HCT116 (cell line): ENCODE results near the gene OAS2. TPM values are rescaled to one million over a fixed set of nuclear protein-coding genes. Genes with fewer than 3 reads are reported as not detected.

Experiments used
- ATAC-seq: fragments of 200-7000 bp; cut with Tn5 transposase; 2 replicates; pipeline ENCODE4 v1.9.1; 2020; ENCODE audit warnings: mild to moderate bottlenecking, moderate library complexity
- BruUV-seq: library from RNA; stranded (reverse); fragments of 400-500 nt; replicated peaks from 2 replicates; lab custom pipeline; 2021; lab: Mats Ljungman, UMichigan
- CTCF ChIA-PET: fragments of 300-600 bp; sonication (Branson Sonifier 250); formaldehyde crosslinking; loops from one replicate; lab custom pipeline; 2021; ENCODE audit warnings: antibody characterized with exemption; lab: Charles Lee
- POLR2A ChIA-PET: fragments of 300-600, 350-600 bp; sonication (Branson Sonifier 250); formaldehyde crosslinking; loops from one replicate; lab custom pipeline; 2021; ENCODE audit warnings: antibody characterized with exemption; lab: Charles Lee
- RAD21 ChIA-PET, 2 experiments: fragments of 300-600 bp; sonication (Branson Sonifier 250); formaldehyde crosslinking; loops; one replicate each; lab custom pipeline; 2023; ENCODE audit warnings: low total read pairs in 2 of 2; ENCODE audit not compliant: uncharacterized antibody in 2 of 2, unreplicated experiment in 2 of 2, low non-redundant PET in 1 of 2; lab: Charles Lee
- DNase-seq: peaks from one replicate; pipeline ENCODE4 v3.0.0-alpha.2; 2010; ENCODE audit warnings: low read depth, low spot score
- H2AFZ ChIP-seq: fragments of 200-600 bp; shearing (Covaris generic), sonication (generic); 2 replicates; pipeline ENCODE4 v1.6.1; 2017; ENCODE audit warnings: low read depth, mixed run types, mixed read lengths, antibody characterized with exemption, low read length; ENCODE audit not compliant: poor library complexity, severe bottlenecking
- H3K27ac ChIP-seq: 2 replicates; pipeline ENCODE4 v1.5.1; 2012; ENCODE audit warnings: low read depth, low read length
- H3K27me3 ChIP-seq: fragments of 200-600 bp; sonication (generic); 2 replicates; pipeline ENCODE4 v1.6.1; 2016; ENCODE audit warnings: mixed run types, low read length, mixed read lengths; ENCODE audit not compliant: insufficient read depth
- H3K36me3 ChIP-seq, 2 experiments: fragments of 200-500 bp in 1 of 2; fragments of 200-600 bp in 1 of 2; sonication (Bioruptor generic) in 1 of 2; sonication (generic) in 1 of 2; 2 replicates each; pipeline versions ENCODE4 v1.5.1 to v1.6.1; 2014 to 2016; ENCODE audit warnings: low read length in 2 of 2, inconsistent platforms in 1 of 2, mixed read lengths in 1 of 2, mixed run types in 1 of 2; ENCODE audit not compliant: insufficient read depth in 2 of 2, control insufficient read depth in 1 of 2
- H3K4me1 ChIP-seq, 2 experiments: fragments of 200-600 bp in 1 of 2; sonication (generic) in 1 of 2; 2 replicates each; pipeline versions ENCODE4 v1.5.1 to v1.6.1; 2012 to 2017; ENCODE audit warnings: low read length in 2 of 2, inconsistent platforms in 1 of 2, mild to moderate bottlenecking in 1 of 2, mixed read lengths in 1 of 2, mixed run types in 1 of 2, moderate library complexity in 1 of 2; ENCODE audit not compliant: insufficient read depth in 2 of 2, control insufficient read depth in 1 of 2
- H3K4me2 ChIP-seq: fragments of 200-600 bp; sonication (generic); 2 replicates; pipeline ENCODE4 v1.6.1; 2017; ENCODE audit warnings: mixed run types, low read length, mixed read lengths
- H3K4me3 ChIP-seq, 2 experiments: fragments of 200-600 bp in 1 of 2; sonication (generic) in 1 of 2; replicated peaks in 1 of 2; 2 replicates each; pipeline ENCODE4 v1.5.1; 2011 to 2016; ENCODE audit warnings: low read length in 2 of 2, control low read depth in 1 of 2, low read depth in 1 of 2, mild to moderate bottlenecking in 1 of 2, mixed read lengths in 1 of 2, mixed run types in 1 of 2
- H3K79me2 ChIP-seq: fragments of 200-600 bp; sonication (generic); 2 replicates; pipeline ENCODE4 v1.6.1; 2017; ENCODE audit warnings: mild to moderate bottlenecking, mixed run types, low read length, moderate library complexity, mixed read lengths; ENCODE audit not compliant: insufficient read depth
- H3K9ac ChIP-seq: fragments of 200-600 bp; sonication (generic); 2 replicates; pipeline ENCODE4 v1.6.1; 2016; ENCODE audit warnings: low read length, mixed read lengths
- H3K9me2 ChIP-seq: fragments of 200-600 bp; sonication (generic), shearing (Covaris generic); 2 replicates; pipeline ENCODE4 v1.6.1; 2017; ENCODE audit warnings: mixed run types, mild to moderate bottlenecking, moderate library complexity; ENCODE audit not compliant: insufficient read depth
- H3K9me3 ChIP-seq, 2 experiments: fragments of 200-500 bp in 1 of 2; fragments of 200-600 bp in 1 of 2; sonication (Bioruptor generic) in 1 of 2; sonication (generic) in 1 of 2; 2 replicates each; pipeline ENCODE4 v1.6.1; 2014 to 2017; ENCODE audit warnings: low read length in 2 of 2, mixed read lengths in 2 of 2, inconsistent platforms in 1 of 2, low read depth in 1 of 2, mild to moderate bottlenecking in 1 of 2, mixed run types in 1 of 2, moderate library complexity in 1 of 2; ENCODE audit not compliant: control insufficient read depth in 1 of 2, insufficient read depth in 1 of 2
- H4K20me1 ChIP-seq: fragments of 200-600 bp; sonication (generic), shearing (Covaris generic); 2 replicates; pipeline ENCODE4 v1.6.1; 2017; ENCODE audit warnings: mixed run types, mild to moderate bottlenecking, moderate library complexity; ENCODE audit not compliant: insufficient read depth
- EGR1 ChIP-seq: IDR thresholded peaks from 2 replicates; pipeline ENCODE4 v1.6.1; 2012; ENCODE audit warnings: low read depth
- JUND ChIP-seq: IDR thresholded peaks from 2 replicates; pipeline ENCODE4 v1.6.1; 2012
- POLR2A ChIP-seq: IDR thresholded peaks from 2 replicates; pipeline ENCODE4 v1.7.0; 2011; ENCODE audit warnings: borderline replicate concordance; ENCODE audit not compliant: insufficient read depth, insufficient read length; ENCODE audit errors: extremely low read depth
- POLR2AphosphoS5 ChIP-seq: IDR thresholded peaks from 2 replicates; pipeline ENCODE4 v1.6.1; 2011; ENCODE audit warnings: mild to moderate bottlenecking, low read depth, low read length, moderate library complexity
- RAD21 ChIP-seq: IDR thresholded peaks from 2 replicates; pipeline ENCODE4 v1.6.1; 2012; ENCODE audit warnings: low read depth, mild to moderate bottlenecking
- SIN3A ChIP-seq: IDR thresholded peaks from 2 replicates; pipeline ENCODE4 v1.6.1; 2012; ENCODE audit warnings: low read depth
- SP1 ChIP-seq: IDR thresholded peaks from 2 replicates; pipeline ENCODE4 v1.6.1; 2012; ENCODE audit warnings: low read depth
- TCF7L2 ChIP-seq: IDR thresholded peaks from 2 replicates; pipeline ENCODE4 v1.7.0; 2011; ENCODE audit warnings: borderline replicate concordance, inconsistent platforms; ENCODE audit not compliant: insufficient read depth, insufficient read length; ENCODE audit errors: extremely low read depth
- ZBTB33 ChIP-seq: IDR thresholded peaks from 2 replicates; pipeline ENCODE4 v1.6.1; 2011; ENCODE audit warnings: mild to moderate bottlenecking, low read length, moderate library complexity; ENCODE audit not compliant: insufficient replicate concordance; ENCODE audit errors: extremely low read depth
- intact Hi-C: fragments of 100-400 bp; cut with micrococcal nuclease; formaldehyde crosslinking; loops from 2 replicates; pipeline ENCODE4 v1.10.0; 2022
- total RNA-seq: library from RNA; stranded (reverse); gene quantifications from one replicate; pipeline ENCODE4 v1.2.1, GENCODE V29; 2021; ENCODE audit not compliant: unreplicated experiment
- TF ChIP-seq, protein P1 (sequence below): IDR thresholded peaks from 2 replicates; pipeline ENCODE4 v1.6.1; 2012

The OAS2 gene
- total RNA-seq, 1 experiment from 2014 or later, result 0.30 TPM

- TF ChIP-seq ZBTB33 (no peak), TCF7L2 (no peak)
Measured at GRCh38 chr12:112977139-112977538, 1.2 kb upstream of the OAS2 start (continued).

DNA sequence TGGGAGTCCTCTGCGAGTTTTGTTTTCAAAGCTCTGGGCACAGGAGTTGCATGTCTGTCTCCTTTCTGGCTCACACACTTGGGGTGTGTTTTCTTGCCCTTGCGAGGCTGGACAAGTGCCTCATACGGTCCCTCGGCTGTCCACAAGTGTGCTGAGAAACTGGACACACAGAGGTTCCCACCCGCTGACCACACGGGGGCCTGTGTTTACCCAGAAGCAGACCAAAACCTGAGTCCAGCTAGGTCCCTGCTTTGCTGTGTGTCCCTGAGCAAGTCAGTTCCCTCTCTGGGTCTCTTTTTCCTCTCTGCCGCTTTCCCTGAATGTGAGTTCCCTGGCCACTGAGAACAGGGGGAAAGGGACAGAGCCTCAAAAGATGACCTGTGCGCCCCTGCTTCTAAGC, 678 bp upstream of the OAS2 start:
- no peaks in the 10 kb centered on the region for H4K20me1 ChIP-seq
- ATAC-seq, result no peak
- no peak overlapping the region for H3K4me3 ChIP-seq
- H3K9me3 ChIP-seq, result no peaks in the 10 kb centered on the region
- BruUV-seq, result no TSS peak
- CTCF ChIA-PET, result interaction anchor here (1.2 kb wide), 1 partner anchor 15 kb away, joined by 9 read pairs; no protein-coding TSS in a partner anchor
- no peaks in the 10 kb centered on the region for H3K36me3 ChIP-seq
- no peaks in the 10 kb centered on the region for H3K4me1 ChIP-seq
- H3K9me2 ChIP-seq, result no peaks in the 10 kb centered on the region
- RAD21 ChIA-PET, result no interaction called here
- no peak for TF ChIP-seq POLR2AphosphoS5
- TF ChIP-seq, all 23 proteins: peak for 0
- no peak overlapping the region for H2AFZ ChIP-seq
- POLR2A ChIA-PET, result interaction anchor here (0.5 kb wide), 1 partner anchor 126 kb away, joined by 3 read pairs; no protein-coding TSS in a partner anchor
- no peak overlapping the region for H3K4me2 ChIP-seq
- no peak for DNase-seq
- H3K27ac ChIP-seq, result no peak overlapping the region
- no peaks in the 10 kb centered on the region for H3K79me2 ChIP-seq
- H3K9ac ChIP-seq, result no peak overlapping the region
- intact Hi-C loops, result no loop called here
- no peaks in the 10 kb centered on the region for H3K27me3 ChIP-seq

- intact Hi-C loops, result no loop called here
- ATAC-seq, result no peak
- Histone ChIP-seq H2AFZ (no peak overlapping the region), H3K4me2 (no peak overlapping the region), H4K20me1 (no peaks in the 10 kb centered on the region), H3K9ac (no peak overlapping the region), H3K27me3 (no peaks in the 10 kb centered on the region), H3K79me2 (no peaks in the 10 kb centered on the region), H3K36me3 (no peaks in the 10 kb centered on the region), H3K9me2 (no peaks in the 10 kb centered on the region), H3K9me3 (no peaks in the 10 kb centered on the region), H3K27ac (no peak overlapping the region), H3K4me3 (no peak overlapping the region), H3K4me1 (no peaks in the 10 kb centered on the region)
- TF ChIP-seq, protein P1, sequence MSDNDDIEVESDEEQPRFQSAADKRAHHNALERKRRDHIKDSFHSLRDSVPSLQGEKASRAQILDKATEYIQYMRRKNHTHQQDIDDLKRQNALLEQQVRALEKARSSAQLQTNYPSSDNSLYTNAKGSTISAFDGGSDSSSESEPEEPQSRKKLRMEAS, result no peak
- TF ChIP-seq POLR2A, result no peak
- TF ChIP-seq SIN3A, result no peak
- TF ChIP-seq SP1, result no peak
- no peak for TF ChIP-seq TCF7L2
- no peak for TF ChIP-seq ZBTB33
- no peak for TF ChIP-seq RAD21
- no peak for TF ChIP-seq EGR1
- no peak for TF ChIP-seq JUND
- DNase-seq, result no peak
- ChIA-PET RAD21 (no interaction called here), CTCF (no interaction called here), POLR2A (no interaction called here)
- BruUV-seq, result no TSS peak
Measured at GRCh38 chr12:112979041-112979680, 842 bp downstream of the OAS2 start.
